Mesodermal cell (in vitro differentiated cells): ENCODE results near the gene ADSS1.

Experiments used
- H3K27ac ChIP-seq: 2 replicates; pipeline ENCODE4 v1.7.0; 2013; ENCODE audit warnings: mild to moderate bottlenecking, low read depth, low read length, moderate library complexity; ENCODE audit not compliant: severe bottlenecking
- H3K36me3 ChIP-seq: 2 replicates; pipeline ENCODE4 v1.7.1; 2013; ENCODE audit warnings: mild to moderate bottlenecking, low read length, moderate library complexity; ENCODE audit not compliant: control insufficient read depth, insufficient read depth
- H3K4me1 ChIP-seq: one replicate; pipeline ENCODE4 v1.7.1; 2013; ENCODE audit warnings: mild to moderate bottlenecking, low read length; ENCODE audit not compliant: insufficient read depth, control insufficient read depth, poor library complexity, severe bottlenecking
- H3K4me3 ChIP-seq: 2 replicates; pipeline ENCODE4 v1.7.0; 2013; ENCODE audit warnings: low read length, control low read depth, mild to moderate bottlenecking; ENCODE audit not compliant: insufficient read depth, poor library complexity, severe bottlenecking; ENCODE audit errors: extremely low read depth
- H3K9me3 ChIP-seq: 2 replicates; pipeline ENCODE4 v1.7.1; 2013; ENCODE audit warnings: mild to moderate bottlenecking, low read length, moderate library complexity; ENCODE audit not compliant: control insufficient read depth
- WGBS, 2 experiments: methylation state at CpG; one replicate each; pipeline ENCODE4 v1.1.5; 2013; ENCODE audit warnings: missing lambda C conversion rate in 2 of 2; ENCODE audit not compliant: insufficient coverage in 2 of 2; 5-methylcytosine and 5-hydroxymethylcytosine counted together

The ADSS1 gene

DNA sequence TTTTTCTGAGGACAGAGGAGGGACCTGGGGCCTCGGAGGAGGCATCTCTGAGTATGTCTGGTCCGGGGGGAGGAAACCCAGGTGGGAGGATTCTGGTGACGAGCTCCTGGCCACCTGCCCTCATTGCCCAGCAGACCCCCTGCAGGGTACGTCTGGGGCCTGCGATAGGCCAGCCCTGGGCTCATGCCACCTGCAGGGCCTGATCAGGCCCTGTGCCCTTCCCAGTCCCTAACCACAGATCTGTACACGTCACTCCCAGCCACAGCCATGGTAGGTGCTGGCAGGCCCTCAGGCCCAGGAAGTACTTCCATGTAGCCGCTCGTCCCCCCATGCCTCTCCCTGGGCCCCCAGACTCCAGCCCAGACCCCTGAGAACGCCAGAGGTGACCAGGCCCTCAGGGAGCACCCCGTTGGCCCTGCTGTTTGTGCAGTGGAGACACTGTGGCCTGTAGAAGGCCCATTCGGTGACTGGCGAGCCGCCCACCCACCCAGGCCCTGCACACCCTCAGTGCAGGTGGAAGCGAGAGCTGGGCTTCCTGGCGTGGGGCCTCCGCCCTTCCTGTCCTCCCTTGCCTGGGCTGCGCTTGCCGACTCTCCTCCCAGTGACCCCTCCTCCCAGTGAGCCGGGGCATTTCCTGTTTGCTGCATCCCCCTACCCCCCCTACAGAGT is 28.9 kb upstream of the ADSS1 start:
- H3K9me3 ChIP-seq = no peaks in the 10 kb centered on the region
- H3K4me1 ChIP-seq = peaks cover 67% of the 10 kb centered on the region
- no peak overlapping the region for H3K4me3 ChIP-seq
- 71 to 79% methylated on average over 16 to 17 of the region's 19 CpGs for WGBS, 2 experiments
- peaks cover 58% of the 10 kb centered on the region for H3K36me3 ChIP-seq
- H3K27ac ChIP-seq = no peak overlapping the region

DNA sequence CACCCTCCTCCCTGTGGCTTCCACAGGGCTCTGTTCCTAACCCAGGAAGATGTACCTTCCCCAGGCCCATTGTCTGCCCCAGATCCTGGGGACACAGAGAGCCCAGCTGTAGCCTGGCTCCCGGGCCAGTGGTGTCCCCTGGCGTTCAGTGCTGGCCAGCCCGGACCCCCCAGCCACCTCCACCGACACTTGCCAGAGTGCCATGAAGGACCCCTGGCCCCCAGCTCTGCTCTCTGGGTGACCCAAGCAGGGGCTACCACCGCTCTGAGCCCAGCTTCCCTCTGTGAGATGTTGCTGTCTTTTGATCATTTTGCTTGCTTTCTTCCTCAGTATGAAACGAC is 28.4 kb upstream of the ADSS1 start:
- Histone ChIP-seq H3K27ac (no peak overlapping the region), H3K4me3 (no peak overlapping the region), H3K36me3 (peaks cover 59% of the 10 kb centered on the region), H3K4me1 (peaks cover 67% of the 10 kb centered on the region), H3K9me3 (no peaks in the 10 kb centered on the region)
- WGBS, 2 experiments = 67 to 86% methylated on average over 5 to 6 of the region's 6 CpGs

DNA sequence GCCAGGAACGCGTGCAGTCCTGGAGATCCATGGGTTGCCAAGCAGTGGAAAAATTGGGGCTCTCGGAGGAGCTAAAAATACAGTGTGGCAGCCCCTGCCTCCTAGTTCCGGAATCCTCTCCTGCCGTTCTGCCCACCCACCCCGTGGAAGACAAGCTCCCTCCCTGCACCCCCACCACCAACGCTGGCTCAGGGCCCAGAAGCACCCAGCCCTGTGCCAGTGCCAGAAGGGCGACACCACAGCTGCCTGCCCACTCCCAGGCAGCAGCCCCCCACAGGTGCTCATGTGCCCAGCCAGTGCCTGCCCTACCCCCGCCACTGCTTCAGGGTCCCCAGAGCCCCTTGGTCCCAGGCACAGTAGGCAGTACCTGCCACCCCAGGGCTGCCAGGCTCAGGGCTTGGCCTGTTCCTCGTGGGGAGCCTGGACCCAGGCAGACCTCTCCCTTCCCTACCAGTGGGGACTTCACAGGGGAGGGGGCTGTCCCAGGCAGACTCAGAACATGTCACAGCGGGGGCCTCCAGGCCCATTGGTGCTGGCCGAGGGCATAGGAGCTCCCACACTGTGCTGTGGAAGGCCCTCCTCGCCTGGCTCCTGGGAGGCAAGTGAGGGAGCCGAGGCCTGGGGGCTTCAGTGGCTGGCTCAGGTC is 27.2 kb upstream of the ADSS1 start:
- no peak overlapping the region for H3K4me3 ChIP-seq
- peaks cover 67% of the 10 kb centered on the region for H3K36me3 ChIP-seq
- H3K27ac ChIP-seq = no peak overlapping the region
- H3K4me1 ChIP-seq = peaks cover 59% of the 10 kb centered on the region
- WGBS, 2 experiments = 94 to 96% methylated on average over 14 of the region's 14 CpGs
- no peaks in the 10 kb centered on the region for H3K9me3 ChIP-seq

DNA sequence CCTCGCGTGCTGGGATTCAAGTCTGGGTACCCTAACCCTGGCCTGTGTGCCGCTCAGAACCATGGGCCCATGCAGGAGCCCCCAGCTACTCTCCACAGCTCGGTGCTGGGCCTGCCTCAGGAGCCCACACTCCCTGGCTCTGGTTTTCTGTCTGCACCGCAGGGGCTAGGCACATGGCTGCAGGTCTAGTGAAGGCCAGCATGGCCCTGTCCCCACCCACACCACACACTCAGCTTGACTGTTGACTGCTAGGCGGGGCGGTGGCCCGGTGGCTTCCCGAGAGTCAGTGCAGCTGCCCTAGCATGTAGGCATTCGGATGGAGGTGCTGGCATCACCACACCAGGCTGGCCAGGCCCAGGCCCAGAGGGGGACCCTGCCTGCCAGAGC is 26.7 kb upstream of the ADSS1 start:
- Histone ChIP-seq H3K9me3 (no peaks in the 10 kb centered on the region), H3K27ac (no peak overlapping the region), H3K36me3 (peaks cover 67% of the 10 kb centered on the region), H3K4me1 (peaks cover 54% of the 10 kb centered on the region), H3K4me3 (no peak overlapping the region)
- WGBS, 2 experiments = 91 to 92% methylated on average over 10 of the region's 10 CpGs

DNA sequence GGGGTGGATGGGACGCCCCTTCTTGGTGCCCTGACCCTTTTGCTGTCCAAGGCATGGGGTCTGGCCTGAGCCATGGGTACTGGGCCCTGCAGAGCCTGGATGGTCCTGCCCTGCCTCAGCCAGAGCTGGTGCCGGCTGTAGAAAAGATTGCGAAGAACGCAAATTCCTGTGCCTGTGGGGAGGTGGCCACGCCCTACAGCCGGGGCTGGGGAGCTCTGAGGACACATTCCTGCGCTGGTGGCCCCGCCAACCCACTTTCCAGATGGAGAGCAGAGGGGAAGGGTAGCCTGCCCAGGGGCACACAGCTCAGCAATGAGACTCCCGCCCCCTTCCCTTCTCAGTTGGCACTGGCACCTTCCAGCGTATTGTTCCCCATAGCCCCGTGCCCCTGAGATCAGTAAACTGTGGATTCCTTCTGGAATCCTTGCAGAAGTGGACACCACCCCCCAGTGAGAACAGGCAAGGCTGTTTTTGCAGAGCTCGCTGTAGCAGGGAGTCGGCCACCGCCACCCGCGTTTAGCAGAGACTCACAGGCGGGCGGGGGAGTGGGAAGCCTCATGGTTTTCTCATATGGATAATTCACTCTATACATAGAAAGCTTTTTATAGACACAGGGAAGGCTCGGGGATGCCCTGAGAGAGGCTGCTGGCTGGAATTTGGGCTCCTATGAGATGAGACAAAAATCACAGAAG is 26.0 kb upstream of the ADSS1 start:
- Histone ChIP-seq H3K4me1 (peaks cover 50% of the 10 kb centered on the region), H3K27ac (peak overlapping the region; percentile 29), H3K4me3 (no peak overlapping the region), H3K9me3 (no peaks in the 10 kb centered on the region), H3K36me3 (peaks cover 69% of the 10 kb centered on the region)
- 58 to 79% methylated on average over 8 to 10 of the region's 19 CpGs for WGBS, 2 experiments

DNA sequence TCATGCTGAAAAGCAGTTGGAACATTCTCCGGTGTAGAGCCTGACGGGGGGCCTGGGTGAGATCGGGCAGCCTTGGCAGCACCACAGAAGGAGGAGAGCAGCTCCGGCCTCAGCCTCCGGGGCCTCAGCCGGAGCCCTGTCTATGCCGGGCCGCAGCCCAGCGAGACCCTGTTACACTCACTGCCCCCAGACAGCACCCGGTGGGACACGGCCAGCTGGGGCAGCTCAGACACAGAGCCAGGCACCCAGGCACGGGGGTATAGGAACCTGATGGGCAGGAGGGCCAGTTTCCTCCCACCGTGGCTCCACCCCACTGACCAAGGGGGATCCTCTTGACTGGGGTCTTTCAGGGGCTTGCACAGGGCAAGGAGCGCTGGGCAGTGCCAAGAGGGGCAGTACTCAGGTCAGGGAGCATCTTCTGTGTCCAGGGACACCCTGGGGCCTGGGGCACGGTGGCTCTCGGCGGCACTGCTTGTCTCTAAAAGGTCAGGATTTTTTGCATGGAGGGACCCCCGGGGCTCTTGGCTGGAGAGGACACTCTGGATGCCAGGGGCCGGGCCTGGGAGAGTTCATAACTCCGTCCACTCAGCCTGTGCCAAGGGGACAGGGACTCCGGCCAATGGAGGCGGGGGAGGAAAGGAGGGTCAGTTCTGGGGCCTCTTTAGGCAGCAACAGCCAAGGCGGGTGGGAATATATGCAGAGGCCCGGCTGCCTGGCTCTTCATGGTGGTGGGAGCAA is 25.2 kb upstream of the ADSS1 start:
- Histone ChIP-seq H3K4me3 (no peak overlapping the region), H3K27ac (no peak overlapping the region)
- 92 to 93% methylated on average over 18 to 23 of the region's 24 CpGs for WGBS, 2 experiments

DNA sequence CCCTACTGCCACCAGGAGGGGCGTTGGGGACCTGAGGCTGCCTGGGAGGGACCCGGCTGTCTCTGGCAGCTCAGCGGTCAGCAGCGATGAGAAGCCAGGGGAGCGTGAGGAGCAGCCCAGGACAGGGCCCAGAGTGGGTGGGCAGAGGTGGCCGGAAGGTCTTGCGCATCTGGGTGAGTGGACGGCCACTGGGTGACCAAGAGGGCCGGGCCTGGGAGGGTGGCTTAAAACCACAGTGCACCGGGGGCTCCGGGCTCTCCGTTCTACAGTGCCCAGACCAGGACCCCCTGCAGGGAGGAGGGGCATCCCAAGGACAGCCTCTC is 24.6 kb upstream of the ADSS1 start:
- WGBS, 2 experiments = 92 to 95% methylated on average over 12 of the region's 12 CpGs
- peaks cover 73% of the 10 kb centered on the region for H3K36me3 ChIP-seq
- no peak overlapping the region for H3K27ac ChIP-seq
- no peak overlapping the region for H3K4me3 ChIP-seq
- H3K9me3 ChIP-seq = peaks cover 4% of the 10 kb centered on the region
- peaks cover 39% of the 10 kb centered on the region for H3K4me1 ChIP-seq

More for the DNA sequence above, 25.2 kb upstream of the ADSS1 start:
- Histone ChIP-seq H3K9me3 (no peaks in the 10 kb centered on the region), H3K36me3 (peaks cover 73% of the 10 kb centered on the region), H3K4me1 (peaks cover 44% of the 10 kb centered on the region)

DNA sequence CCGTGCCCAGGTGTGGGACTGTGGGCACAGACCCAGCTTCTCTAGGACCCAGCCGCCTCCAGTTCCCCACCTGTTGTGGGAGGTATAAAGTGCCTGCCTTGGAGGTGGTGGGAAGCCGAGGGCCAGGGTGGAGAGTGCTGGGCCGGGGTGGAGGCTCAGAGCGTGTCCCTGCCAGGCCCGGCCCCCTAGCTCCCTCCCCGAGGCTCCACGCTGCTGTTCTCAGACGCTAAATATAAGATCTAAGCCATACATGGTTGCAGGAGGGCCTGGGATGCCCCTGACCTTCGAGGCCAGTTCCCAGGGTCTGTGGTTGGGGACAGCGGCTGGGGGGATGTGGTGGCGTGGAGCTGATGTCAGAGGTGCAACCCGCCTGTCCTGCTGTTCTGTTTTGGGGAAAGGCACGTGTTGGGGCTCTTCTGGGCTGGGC is 23.8 kb upstream of the ADSS1 start:
- 78 to 85% methylated on average over 9 to 13 of the region's 14 CpGs for WGBS, 2 experiments
- Histone ChIP-seq H3K27ac (no peak overlapping the region), H3K36me3 (peaks cover 72% of the 10 kb centered on the region), H3K4me3 (no peak overlapping the region), H3K9me3 (peaks cover 6% of the 10 kb centered on the region), H3K4me1 (peaks cover 30% of the 10 kb centered on the region)

DNA sequence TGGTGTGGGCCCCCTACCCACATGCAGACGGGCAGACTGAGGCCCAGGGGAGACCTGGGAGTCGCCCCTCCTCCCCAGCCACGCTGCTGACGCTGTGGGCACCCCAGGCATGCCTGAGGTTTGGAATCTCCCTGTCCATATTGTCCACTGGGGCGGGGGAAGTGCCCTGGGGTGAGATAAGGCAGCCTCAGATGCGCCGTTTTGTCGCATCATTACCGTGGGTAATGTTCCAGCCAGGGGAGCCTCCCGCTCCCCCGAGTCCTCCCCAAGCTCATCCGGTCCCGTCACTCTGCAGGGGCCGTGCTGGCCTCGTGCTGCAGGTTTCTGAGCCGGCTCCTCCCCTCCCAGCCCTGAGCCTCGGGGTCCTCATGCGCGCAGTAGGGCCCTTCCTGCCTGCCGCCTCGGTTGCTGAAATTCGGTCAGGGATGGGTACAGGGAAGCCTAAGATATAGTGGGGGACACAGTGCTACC is 23.2 kb upstream of the ADSS1 start:
- Histone ChIP-seq H3K36me3 (peaks cover 69% of the 10 kb centered on the region), H3K9me3 (peaks cover 6% of the 10 kb centered on the region), H3K27ac (no peak overlapping the region), H3K4me1 (peaks cover 25% of the 10 kb centered on the region), H3K4me3 (no peak overlapping the region)
- WGBS, 2 experiments = 82% methylated on average over 21 to 22 of the region's 22 CpGs

DNA sequence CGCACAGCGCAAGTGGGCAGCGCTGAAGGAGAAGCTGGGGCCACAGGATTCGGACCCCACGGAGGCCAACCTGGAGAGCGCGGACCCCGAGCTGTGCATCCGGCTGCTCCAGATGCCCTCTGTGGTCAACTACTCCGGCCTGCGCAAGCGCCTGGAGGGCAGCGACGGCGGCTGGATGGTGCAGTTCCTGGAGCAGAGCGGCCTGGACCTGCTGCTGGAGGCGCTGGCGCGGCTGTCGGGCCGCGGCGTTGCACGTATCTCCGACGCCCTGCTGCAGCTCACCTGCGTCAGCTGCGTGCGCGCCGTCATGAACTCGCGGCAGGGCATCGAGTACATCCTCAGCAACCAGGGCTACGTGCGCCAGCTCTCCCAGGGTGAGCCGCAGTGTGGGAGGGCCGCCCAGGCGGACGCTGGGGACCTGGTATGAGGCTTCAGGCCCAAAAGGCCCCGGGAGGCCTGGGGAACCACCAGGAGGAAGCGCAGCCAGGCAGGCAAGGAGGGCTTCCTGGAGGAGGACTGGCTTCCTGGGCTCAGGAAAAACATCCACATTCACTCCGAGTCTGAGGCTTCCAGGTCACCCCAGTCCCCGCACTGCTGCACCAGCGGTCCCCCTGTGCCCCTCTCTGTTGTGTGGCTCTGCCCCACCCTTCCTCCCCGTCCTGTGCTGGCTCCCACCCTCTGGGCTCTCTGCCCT is 22.5 kb upstream of the ADSS1 start:
- peaks cover 61% of the 10 kb centered on the region for H3K36me3 ChIP-seq
- peaks cover 17% of the 10 kb centered on the region for H3K4me1 ChIP-seq
- no peak overlapping the region for H3K4me3 ChIP-seq
- H3K27ac ChIP-seq = no peak overlapping the region
- peaks cover 6% of the 10 kb centered on the region for H3K9me3 ChIP-seq
- WGBS, 2 experiments = 94 to 95% methylated on average over 45 to 46 of the region's 46 CpGs
